Smooth muscle cell (in vitro differentiated cells): ENCODE data around the gene WFIKKN2. TPM values are rescaled to one million over a fixed set of nuclear protein-coding genes. Genes with fewer than 3 reads are reported as not detected.

Source experiments
- DNase-seq: peaks from one replicate; lab custom pipeline; 2025; ENCODE audit not compliant: unreplicated experiment; lab: John Stamatoyannopoulos, UW
- H2AFZ ChIP-seq: fragments of 200-600 bp; sonication (generic); 2 replicates; pipeline ENCODE4 v1.6.0; 2016; ENCODE audit warnings: antibody characterized with exemption, low read depth, mild to moderate bottlenecking
- H3F3A ChIP-seq: fragments of 200-600 bp; sonication (generic); 2 replicates; pipeline ENCODE4 v1.6.0; 2017; ENCODE audit warnings: antibody characterized with exemption, low read depth
- H3K27ac ChIP-seq: fragments of 200-600 bp; sonication (generic); 2 replicates; pipeline ENCODE4 v1.5.1; 2016; ENCODE audit warnings: low read depth, mild to moderate bottlenecking
- H3K27me3 ChIP-seq: fragments of 200-600 bp; sonication (generic); 2 replicates; pipeline ENCODE4 v1.6.1; 2016; ENCODE audit warnings: low read depth, mild to moderate bottlenecking
- H3K36me3 ChIP-seq: fragments of 200-600 bp; sonication (generic); 2 replicates; pipeline ENCODE4 v1.5.1; 2016; ENCODE audit warnings: low read depth
- H3K4me1 ChIP-seq: fragments of 200-600 bp; sonication (generic); 2 replicates; pipeline ENCODE4 v1.5.1; 2016; ENCODE audit warnings: low read depth
- H3K4me2 ChIP-seq: fragments of 200-600 bp; sonication (generic); 2 replicates; pipeline ENCODE4 v1.6.0; 2016; ENCODE audit warnings: mild to moderate bottlenecking
- H3K4me3 ChIP-seq: fragments of 200-600 bp; sonication (generic); 2 replicates; pipeline ENCODE4 v1.5.1; 2016; ENCODE audit warnings: mild to moderate bottlenecking
- H3K79me2 ChIP-seq: fragments of 200-600 bp; sonication (generic); 2 replicates; pipeline ENCODE4 v1.6.0; 2016; ENCODE audit warnings: low read depth, mild to moderate bottlenecking
- H3K9ac ChIP-seq: fragments of 200-600 bp; sonication (generic); 2 replicates; pipeline ENCODE4 v1.6.0; 2016; ENCODE audit warnings: low read depth
- H3K9me3 ChIP-seq: fragments of 200-600 bp; sonication (generic); replicated peaks from 2 replicates; pipeline ENCODE4 v1.5.1; 2016; ENCODE audit warnings: low read depth
- H4K20me1 ChIP-seq: fragments of 200-600 bp; sonication (generic); 2 replicates; pipeline ENCODE4 v1.6.0; 2016; ENCODE audit warnings: low read depth
- CTCF ChIP-seq: fragments of 200-600 bp; sonication (generic); IDR thresholded peaks from 2 replicates; pipeline ENCODE4 v1.5.1; 2017; ENCODE audit warnings: borderline replicate concordance, mild to moderate bottlenecking, antibody characterized with exemption; ENCODE audit not compliant: insufficient read depth, poor library complexity, severe bottlenecking
- WGBS: methylation state at CpG from one replicate; pipeline ENCODE4 v1.1.7; 2016; ENCODE audit warnings: low lambda C conversion rate; 5-methylcytosine and 5-hydroxymethylcytosine counted together
- polyA plus RNA-seq: library from polyadenylated mRNA; unstranded; fragments of >200 nt; fragmentation: Nextera tagmentation; extraction: Ambion mirVana; gene quantifications from 2 replicates; pipeline ENCODE4 v1.2.1, GENCODE V29; 2016
- total RNA-seq: library from RNA; depleted of rRNA; stranded (reverse); fragments of >200 nt; gene quantifications from 2 replicates; pipeline ENCODE4 v1.2.3, GENCODE V29; 2014

The WFIKKN2 gene
- total and polyA plus RNA-seq, 2 experiments from 2014 or later: not detected

- no peak overlapping the region for H2AFZ ChIP-seq
- TF ChIP-seq CTCF: no peak
- WGBS: 78% methylated on average over 4 of the region's 4 CpGs
- no peaks in the 10 kb centered on the region for H3K79me2 ChIP-seq
- H3F3A ChIP-seq: no peaks in the 10 kb centered on the region
- H3K4me3 ChIP-seq: no peak overlapping the region
- no peaks in the 10 kb centered on the region for H4K20me1 ChIP-seq
- no peaks in the 10 kb centered on the region for H3K9me3 ChIP-seq
- no peaks in the 10 kb centered on the region for H3K27me3 ChIP-seq
- H3K36me3 ChIP-seq: no peaks in the 10 kb centered on the region
- H3K27ac ChIP-seq: no peak overlapping the region
- H3K9ac ChIP-seq: no peak overlapping the region
- H3K4me2 ChIP-seq: no peak overlapping the region
- DNase-seq: no peak
- no peaks in the 10 kb centered on the region for H3K4me1 ChIP-seq
These were observed 17.1 kb upstream of the WFIKKN2 start for GRCh38 chr17:50818261-50818660.

- H3K4me2 ChIP-seq: no peak overlapping the region
- H3K4me3 ChIP-seq: no peak overlapping the region
- no peak overlapping the region for H2AFZ ChIP-seq
- no peaks in the 10 kb centered on the region for H4K20me1 ChIP-seq
- no peaks in the 10 kb centered on the region for H3K9me3 ChIP-seq
- TF ChIP-seq CTCF: no peak
- H3K9ac ChIP-seq: no peak overlapping the region
- H3F3A ChIP-seq: no peaks in the 10 kb centered on the region
- H3K27me3 ChIP-seq: no peaks in the 10 kb centered on the region
- no peaks in the 10 kb centered on the region for H3K79me2 ChIP-seq
- 70% methylated on average over 6 of the region's 6 CpGs for whole genome bisulfite sequencing
- no peaks in the 10 kb centered on the region for H3K36me3 ChIP-seq
- H3K4me1 ChIP-seq: no peaks in the 10 kb centered on the region
- H3K27ac ChIP-seq: no peak overlapping the region
- no peak for DNase-seq
These were observed 16.3 kb upstream of the WFIKKN2 start for GRCh38 chr17:50818921-50819657.

GRCh38 chr17:50820651-50821050 is 14.7 kb upstream of the WFIKKN2 start:
- Histone ChIP-seq H3K4me2 (no peak overlapping the region), H2AFZ (no peak overlapping the region), H3K27ac (no peak overlapping the region), H4K20me1 (no peaks in the 10 kb centered on the region), H3K36me3 (no peaks in the 10 kb centered on the region), H3K27me3 (no peaks in the 10 kb centered on the region), H3K9me3 (no peaks in the 10 kb centered on the region), H3F3A (no peaks in the 10 kb centered on the region), H3K9ac (no peak overlapping the region), H3K4me3 (no peak overlapping the region), H3K4me1 (no peaks in the 10 kb centered on the region), H3K79me2 (no peaks in the 10 kb centered on the region)
- no peak for DNase-seq
- TF ChIP-seq CTCF: no peak
- 83% methylated on average over 10 of the region's 10 CpGs for WGBS

GRCh38 chr17:50822550-50822949 is 12.8 kb upstream of the WFIKKN2 start:
- no peak overlapping the region for H3K4me3 ChIP-seq
- no peaks in the 10 kb centered on the region for H3K9me3 ChIP-seq
- no peaks in the 10 kb centered on the region for H3K27me3 ChIP-seq
- H2AFZ ChIP-seq: no peak overlapping the region
- no peaks in the 10 kb centered on the region for H4K20me1 ChIP-seq
- 83% methylated on average over 2 of the region's 2 CpGs for WGBS
- no peak overlapping the region for H3K4me2 ChIP-seq
- H3K4me1 ChIP-seq: no peaks in the 10 kb centered on the region
- DNase-seq: no peak
- no peaks in the 10 kb centered on the region for H3F3A ChIP-seq
- H3K27ac ChIP-seq: no peak overlapping the region
- no peaks in the 10 kb centered on the region for H3K79me2 ChIP-seq
- no peak for TF ChIP-seq CTCF
- no peaks in the 10 kb centered on the region for H3K36me3 ChIP-seq
- H3K9ac ChIP-seq: no peak overlapping the region
